HCT116 (cell line): Measurements from ENCODE around the gene GPR78. TPM values are rescaled to one million over a fixed set of nuclear protein-coding genes. Genes with fewer than 3 reads are reported as not detected.

Experiments
- ATAC-seq: fragments of 200-7000 bp; cut with Tn5 transposase; 2 replicates; pipeline ENCODE4 v1.9.1; 2020; ENCODE audit warnings: mild to moderate bottlenecking, moderate library complexity
- BruUV-seq: library from RNA; stranded (reverse); fragments of 400-500 nt; replicated peaks from 2 replicates; lab custom pipeline; 2021; lab: Mats Ljungman, UMichigan
- CTCF ChIA-PET: fragments of 300-600 bp; sonication (Branson Sonifier 250); formaldehyde crosslinking; loops from one replicate; lab custom pipeline; 2021; ENCODE audit warnings: antibody characterized with exemption; lab: Charles Lee
- POLR2A ChIA-PET: fragments of 300-600, 350-600 bp; sonication (Branson Sonifier 250); formaldehyde crosslinking; loops from one replicate; lab custom pipeline; 2021; ENCODE audit warnings: antibody characterized with exemption; lab: Charles Lee
- RAD21 ChIA-PET, 2 experiments: fragments of 300-600 bp; sonication (Branson Sonifier 250); formaldehyde crosslinking; loops; one replicate each; lab custom pipeline; 2023; ENCODE audit warnings: low total read pairs in 2 of 2; ENCODE audit not compliant: uncharacterized antibody in 2 of 2, unreplicated experiment in 2 of 2, low non-redundant PET in 1 of 2; lab: Charles Lee
- DNase-seq: peaks from one replicate; pipeline ENCODE4 v3.0.0-alpha.2; 2010; ENCODE audit warnings: low read depth, low spot score
- H2AFZ ChIP-seq: fragments of 200-600 bp; shearing (Covaris generic), sonication (generic); 2 replicates; pipeline ENCODE4 v1.6.1; 2017; ENCODE audit warnings: low read depth, mixed run types, mixed read lengths, antibody characterized with exemption, low read length; ENCODE audit not compliant: poor library complexity, severe bottlenecking
- H3K27ac ChIP-seq: 2 replicates; pipeline ENCODE4 v1.5.1; 2012; ENCODE audit warnings: low read depth, low read length
- H3K27me3 ChIP-seq: fragments of 200-600 bp; sonication (generic); 2 replicates; pipeline ENCODE4 v1.6.1; 2016; ENCODE audit warnings: mixed run types, low read length, mixed read lengths; ENCODE audit not compliant: insufficient read depth
- H3K36me3 ChIP-seq, 2 experiments: fragments of 200-500 bp in 1 of 2; fragments of 200-600 bp in 1 of 2; sonication (Bioruptor generic) in 1 of 2; sonication (generic) in 1 of 2; 2 replicates each; pipeline versions ENCODE4 v1.5.1 to v1.6.1; 2014 to 2016; ENCODE audit warnings: low read length in 2 of 2, inconsistent platforms in 1 of 2, mixed read lengths in 1 of 2, mixed run types in 1 of 2; ENCODE audit not compliant: insufficient read depth in 2 of 2, control insufficient read depth in 1 of 2
- H3K4me1 ChIP-seq, 2 experiments: fragments of 200-600 bp in 1 of 2; sonication (generic) in 1 of 2; 2 replicates each; pipeline versions ENCODE4 v1.5.1 to v1.6.1; 2012 to 2017; ENCODE audit warnings: low read length in 2 of 2, inconsistent platforms in 1 of 2, mild to moderate bottlenecking in 1 of 2, mixed read lengths in 1 of 2, mixed run types in 1 of 2, moderate library complexity in 1 of 2; ENCODE audit not compliant: insufficient read depth in 2 of 2, control insufficient read depth in 1 of 2
- H3K4me2 ChIP-seq: fragments of 200-600 bp; sonication (generic); 2 replicates; pipeline ENCODE4 v1.6.1; 2017; ENCODE audit warnings: mixed run types, low read length, mixed read lengths
- H3K4me3 ChIP-seq, 2 experiments: fragments of 200-600 bp in 1 of 2; sonication (generic) in 1 of 2; replicated peaks in 1 of 2; 2 replicates each; pipeline ENCODE4 v1.5.1; 2011 to 2016; ENCODE audit warnings: low read length in 2 of 2, control low read depth in 1 of 2, low read depth in 1 of 2, mild to moderate bottlenecking in 1 of 2, mixed read lengths in 1 of 2, mixed run types in 1 of 2
- H3K79me2 ChIP-seq: fragments of 200-600 bp; sonication (generic); 2 replicates; pipeline ENCODE4 v1.6.1; 2017; ENCODE audit warnings: mild to moderate bottlenecking, mixed run types, low read length, moderate library complexity, mixed read lengths; ENCODE audit not compliant: insufficient read depth
- H3K9ac ChIP-seq: fragments of 200-600 bp; sonication (generic); 2 replicates; pipeline ENCODE4 v1.6.1; 2016; ENCODE audit warnings: low read length, mixed read lengths
- H3K9me2 ChIP-seq: fragments of 200-600 bp; sonication (generic), shearing (Covaris generic); 2 replicates; pipeline ENCODE4 v1.6.1; 2017; ENCODE audit warnings: mixed run types, mild to moderate bottlenecking, moderate library complexity; ENCODE audit not compliant: insufficient read depth
- H3K9me3 ChIP-seq, 2 experiments: fragments of 200-500 bp in 1 of 2; fragments of 200-600 bp in 1 of 2; sonication (Bioruptor generic) in 1 of 2; sonication (generic) in 1 of 2; 2 replicates each; pipeline ENCODE4 v1.6.1; 2014 to 2017; ENCODE audit warnings: low read length in 2 of 2, mixed read lengths in 2 of 2, inconsistent platforms in 1 of 2, low read depth in 1 of 2, mild to moderate bottlenecking in 1 of 2, mixed run types in 1 of 2, moderate library complexity in 1 of 2; ENCODE audit not compliant: control insufficient read depth in 1 of 2, insufficient read depth in 1 of 2
- H4K20me1 ChIP-seq: fragments of 200-600 bp; sonication (generic), shearing (Covaris generic); 2 replicates; pipeline ENCODE4 v1.6.1; 2017; ENCODE audit warnings: mixed run types, mild to moderate bottlenecking, moderate library complexity; ENCODE audit not compliant: insufficient read depth
- CEBPB ChIP-seq: IDR thresholded peaks from 2 replicates; pipeline ENCODE4 v1.6.1; 2012; ENCODE audit warnings: low read depth
- EGR1 ChIP-seq: IDR thresholded peaks from 2 replicates; pipeline ENCODE4 v1.6.1; 2012; ENCODE audit warnings: low read depth
- EZH2 ChIP-seq: fragments of 200-600 bp; sonication (generic); IDR thresholded peaks from 2 replicates; pipeline ENCODE4 v1.6.1; 2017; ENCODE audit warnings: antibody characterized with exemption, mixed run types
- EZH2phosphoT487 ChIP-seq: fragments of 200-600 bp; IDR thresholded peaks from 2 replicates; pipeline ENCODE4 v1.6.1; 2018; ENCODE audit warnings: antibody characterized with exemption, borderline replicate concordance
- FOSL1 ChIP-seq: IDR thresholded peaks from 2 replicates; pipeline ENCODE4 v1.6.1; 2012; ENCODE audit warnings: low read depth
- POLR2A ChIP-seq: IDR thresholded peaks from 2 replicates; pipeline ENCODE4 v1.7.0; 2011; ENCODE audit warnings: borderline replicate concordance; ENCODE audit not compliant: insufficient read depth, insufficient read length; ENCODE audit errors: extremely low read depth
- POLR2AphosphoS5 ChIP-seq: IDR thresholded peaks from 2 replicates; pipeline ENCODE4 v1.6.1; 2011; ENCODE audit warnings: mild to moderate bottlenecking, low read depth, low read length, moderate library complexity
- RAD21 ChIP-seq: IDR thresholded peaks from 2 replicates; pipeline ENCODE4 v1.6.1; 2012; ENCODE audit warnings: low read depth, mild to moderate bottlenecking
- SIN3A ChIP-seq: IDR thresholded peaks from 2 replicates; pipeline ENCODE4 v1.6.1; 2012; ENCODE audit warnings: low read depth
- SP1 ChIP-seq: IDR thresholded peaks from 2 replicates; pipeline ENCODE4 v1.6.1; 2012; ENCODE audit warnings: low read depth
- SRF ChIP-seq: IDR thresholded peaks from 2 replicates; pipeline ENCODE4 v1.6.1; 2012; ENCODE audit warnings: low read depth
- TCF7L2 ChIP-seq: IDR thresholded peaks from 2 replicates; pipeline ENCODE4 v1.7.0; 2011; ENCODE audit warnings: borderline replicate concordance, inconsistent platforms; ENCODE audit not compliant: insufficient read depth, insufficient read length; ENCODE audit errors: extremely low read depth
- YY1 ChIP-seq: IDR thresholded peaks from 2 replicates; pipeline ENCODE4 v1.6.1; 2011; ENCODE audit warnings: low read length, low read depth, moderate library complexity, mild to moderate bottlenecking; ENCODE audit not compliant: insufficient replicate concordance; ENCODE audit errors: extremely low read depth
- ZFX ChIP-seq: fragments of 450-650 bp; IDR thresholded peaks from 2 replicates; pipeline ENCODE4 v1.6.1; 2017
- ZNF274 ChIP-seq: fragments of 200-500 bp; sonication (Bioruptor generic); IDR thresholded peaks from 2 replicates; pipeline ENCODE4 v1.6.1; 2014; ENCODE audit warnings: mild to moderate bottlenecking, low read depth, low read length, inconsistent platforms
- intact Hi-C: fragments of 100-400 bp; cut with micrococcal nuclease; formaldehyde crosslinking; loops from 2 replicates; pipeline ENCODE4 v1.10.0; 2022
- total RNA-seq: library from RNA; stranded (reverse); gene quantifications from one replicate; pipeline ENCODE4 v1.2.1, GENCODE V29; 2021; ENCODE audit not compliant: unreplicated experiment
- TF ChIP-seq, protein P1 (sequence below): IDR thresholded peaks from 2 replicates; pipeline ENCODE4 v1.6.1; 2012
- TF ChIP-seq, protein P2 (sequence below): IDR thresholded peaks from 2 replicates; pipeline ENCODE4 v1.6.1; 2011; ENCODE audit warnings: mild to moderate bottlenecking, low read length, moderate library complexity; ENCODE audit not compliant: insufficient replicate concordance; ENCODE audit errors: extremely low read depth
- TF ChIP-seq, protein P3 (sequence below), 3 experiments: fragments of 200-600 bp in 1 of 3; sonication (generic) in 1 of 3; IDR thresholded peaks in 2 of 3; conservative IDR thresholded peaks in 1 of 3; 2 replicates each; pipeline ENCODE4 v1.5.1; 2012 to 2017; ENCODE audit warnings: low read depth in 2 of 3, low read length in 2 of 3, antibody characterized with exemption in 1 of 3, borderline replicate concordance in 1 of 3, control low read depth in 1 of 3, mild to moderate bottlenecking in 1 of 3, mixed read lengths in 1 of 3, mixed run types in 1 of 3, moderate library complexity in 1 of 3; ENCODE audit not compliant: insufficient read depth in 1 of 3
- TF ChIP-seq, protein P4 (sequence below): IDR thresholded peaks from 2 replicates; pipeline ENCODE4 v1.6.1; 2012
- TF ChIP-seq, protein P5 (sequence below): IDR thresholded peaks from 2 replicates; pipeline ENCODE4 v1.6.1; 2012; ENCODE audit warnings: low read depth

GPR78 gene
- total RNA-seq, 1 experiment from 2014 or later = not detected

DNA sequence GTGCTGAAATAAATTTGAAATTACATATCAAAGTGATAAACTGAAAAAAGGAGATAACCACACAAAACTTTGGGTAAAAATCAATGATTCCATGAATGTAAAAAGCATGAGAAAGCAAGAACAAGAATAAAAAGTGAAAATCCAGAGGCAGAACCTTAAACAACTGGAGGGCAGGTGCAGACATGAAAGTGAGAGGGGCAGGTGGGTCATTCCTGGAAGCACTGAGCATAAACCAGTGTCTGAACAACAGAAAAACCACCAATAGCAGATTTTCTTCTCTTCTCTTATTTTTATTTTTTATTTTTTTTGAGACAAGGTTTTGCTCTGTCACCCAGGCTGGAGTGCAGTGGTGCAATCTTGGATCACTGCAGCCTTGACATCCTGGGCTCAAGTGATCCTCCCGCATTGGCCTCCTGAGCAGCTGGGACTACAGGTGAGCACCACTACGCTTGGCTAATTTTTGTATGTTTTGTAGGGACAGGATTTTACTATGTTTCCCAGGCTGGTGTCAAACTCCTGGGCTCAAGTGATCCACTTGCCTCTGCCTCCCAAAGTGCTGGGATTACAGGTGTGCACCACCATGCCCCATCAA is 46.8 kb upstream of the GPR78 start:
- ChIA-PET RAD21 (no interaction called here), CTCF (interaction anchor here (1.0 kb wide), 1 partner anchor 65 kb away, joined by 5 read pairs; no protein-coding TSS in a partner anchor), POLR2A (no interaction called here)
- Histone ChIP-seq H3K36me3 (no peaks in the 10 kb centered on the region), H3K4me3 (no peak overlapping the region), H3K27me3 (no peaks in the 10 kb centered on the region), H2AFZ (no peak overlapping the region), H3K4me2 (peak overlapping the region; percentile 65), H3K4me1 (peaks cover 33 to 55% of the 10 kb centered on the region in 2 experiments), H3K27ac (peak overlapping the region; percentile 42; the same call in 1 of the 2 replicates), H3K9me2 (no peaks in the 10 kb centered on the region), H3K79me2 (no peaks in the 10 kb centered on the region), H3K9me3 (no peaks in the 10 kb centered on the region), H3K9ac (no peak overlapping the region), H4K20me1 (no peaks in the 10 kb centered on the region)
- intact Hi-C loops = no loop called here
- BruUV-seq = no TSS peak
- no peak for ATAC-seq
- no peak for DNase-seq
- TF ChIP-seq ZFX (no peak), RAD21 (no peak), EZH2phosphoT487 (no peak), TCF7L2 (no peak), CEBPB (no peak), ZNF274 (no peak), SIN3A (no peak), EZH2 (no peak), SP1 (no peak), SRF (no peak), YY1 (no peak), POLR2AphosphoS5 (no peak), FOSL1 (no peak), POLR2A (no peak), EGR1 (no peak)
- TF ChIP-seq, protein P1, sequence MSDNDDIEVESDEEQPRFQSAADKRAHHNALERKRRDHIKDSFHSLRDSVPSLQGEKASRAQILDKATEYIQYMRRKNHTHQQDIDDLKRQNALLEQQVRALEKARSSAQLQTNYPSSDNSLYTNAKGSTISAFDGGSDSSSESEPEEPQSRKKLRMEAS = no peak
- TF ChIP-seq, protein P2, sequence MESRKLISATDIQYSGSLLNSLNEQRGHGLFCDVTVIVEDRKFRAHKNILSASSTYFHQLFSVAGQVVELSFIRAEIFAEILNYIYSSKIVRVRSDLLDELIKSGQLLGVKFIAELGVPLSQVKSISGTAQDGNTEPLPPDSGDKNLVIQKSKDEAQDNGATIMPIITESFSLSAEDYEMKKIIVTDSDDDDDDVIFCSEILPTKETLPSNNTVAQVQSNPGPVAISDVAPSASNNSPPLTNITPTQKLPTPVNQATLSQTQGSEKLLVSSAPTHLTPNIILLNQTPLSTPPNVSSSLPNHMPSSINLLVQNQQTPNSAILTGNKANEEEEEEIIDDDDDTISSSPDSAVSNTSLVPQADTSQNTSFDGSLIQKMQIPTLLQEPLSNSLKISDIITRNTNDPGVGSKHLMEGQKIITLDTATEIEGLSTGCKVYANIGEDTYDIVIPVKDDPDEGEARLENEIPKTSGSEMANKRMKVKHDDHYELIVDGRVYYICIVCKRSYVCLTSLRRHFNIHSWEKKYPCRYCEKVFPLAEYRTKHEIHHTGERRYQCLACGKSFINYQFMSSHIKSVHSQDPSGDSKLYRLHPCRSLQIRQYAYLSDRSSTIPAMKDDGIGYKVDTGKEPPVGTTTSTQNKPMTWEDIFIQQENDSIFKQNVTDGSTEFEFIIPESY = no peak
- TF ChIP-seq, protein P3, sequence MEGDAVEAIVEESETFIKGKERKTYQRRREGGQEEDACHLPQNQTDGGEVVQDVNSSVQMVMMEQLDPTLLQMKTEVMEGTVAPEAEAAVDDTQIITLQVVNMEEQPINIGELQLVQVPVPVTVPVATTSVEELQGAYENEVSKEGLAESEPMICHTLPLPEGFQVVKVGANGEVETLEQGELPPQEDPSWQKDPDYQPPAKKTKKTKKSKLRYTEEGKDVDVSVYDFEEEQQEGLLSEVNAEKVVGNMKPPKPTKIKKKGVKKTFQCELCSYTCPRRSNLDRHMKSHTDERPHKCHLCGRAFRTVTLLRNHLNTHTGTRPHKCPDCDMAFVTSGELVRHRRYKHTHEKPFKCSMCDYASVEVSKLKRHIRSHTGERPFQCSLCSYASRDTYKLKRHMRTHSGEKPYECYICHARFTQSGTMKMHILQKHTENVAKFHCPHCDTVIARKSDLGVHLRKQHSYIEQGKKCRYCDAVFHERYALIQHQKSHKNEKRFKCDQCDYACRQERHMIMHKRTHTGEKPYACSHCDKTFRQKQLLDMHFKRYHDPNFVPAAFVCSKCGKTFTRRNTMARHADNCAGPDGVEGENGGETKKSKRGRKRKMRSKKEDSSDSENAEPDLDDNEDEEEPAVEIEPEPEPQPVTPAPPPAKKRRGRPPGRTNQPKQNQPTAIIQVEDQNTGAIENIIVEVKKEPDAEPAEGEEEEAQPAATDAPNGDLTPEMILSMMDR (IDR thresholded peaks at IDR 0.05 in 2 of 3, conservative IDR thresholded peaks at IDR 0.05 in 1 of 3; ENCODE audit: borderline replicate concordance in 1 of 3, insufficient read depth in 1 of 3, low read depth in 2 of 3, low read length in 2 of 3) = no peak
- TF ChIP-seq, protein P4, sequence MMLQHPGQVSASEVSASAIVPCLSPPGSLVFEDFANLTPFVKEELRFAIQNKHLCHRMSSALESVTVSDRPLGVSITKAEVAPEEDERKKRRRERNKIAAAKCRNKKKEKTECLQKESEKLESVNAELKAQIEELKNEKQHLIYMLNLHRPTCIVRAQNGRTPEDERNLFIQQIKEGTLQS = no peak
- TF ChIP-seq, protein P5, sequence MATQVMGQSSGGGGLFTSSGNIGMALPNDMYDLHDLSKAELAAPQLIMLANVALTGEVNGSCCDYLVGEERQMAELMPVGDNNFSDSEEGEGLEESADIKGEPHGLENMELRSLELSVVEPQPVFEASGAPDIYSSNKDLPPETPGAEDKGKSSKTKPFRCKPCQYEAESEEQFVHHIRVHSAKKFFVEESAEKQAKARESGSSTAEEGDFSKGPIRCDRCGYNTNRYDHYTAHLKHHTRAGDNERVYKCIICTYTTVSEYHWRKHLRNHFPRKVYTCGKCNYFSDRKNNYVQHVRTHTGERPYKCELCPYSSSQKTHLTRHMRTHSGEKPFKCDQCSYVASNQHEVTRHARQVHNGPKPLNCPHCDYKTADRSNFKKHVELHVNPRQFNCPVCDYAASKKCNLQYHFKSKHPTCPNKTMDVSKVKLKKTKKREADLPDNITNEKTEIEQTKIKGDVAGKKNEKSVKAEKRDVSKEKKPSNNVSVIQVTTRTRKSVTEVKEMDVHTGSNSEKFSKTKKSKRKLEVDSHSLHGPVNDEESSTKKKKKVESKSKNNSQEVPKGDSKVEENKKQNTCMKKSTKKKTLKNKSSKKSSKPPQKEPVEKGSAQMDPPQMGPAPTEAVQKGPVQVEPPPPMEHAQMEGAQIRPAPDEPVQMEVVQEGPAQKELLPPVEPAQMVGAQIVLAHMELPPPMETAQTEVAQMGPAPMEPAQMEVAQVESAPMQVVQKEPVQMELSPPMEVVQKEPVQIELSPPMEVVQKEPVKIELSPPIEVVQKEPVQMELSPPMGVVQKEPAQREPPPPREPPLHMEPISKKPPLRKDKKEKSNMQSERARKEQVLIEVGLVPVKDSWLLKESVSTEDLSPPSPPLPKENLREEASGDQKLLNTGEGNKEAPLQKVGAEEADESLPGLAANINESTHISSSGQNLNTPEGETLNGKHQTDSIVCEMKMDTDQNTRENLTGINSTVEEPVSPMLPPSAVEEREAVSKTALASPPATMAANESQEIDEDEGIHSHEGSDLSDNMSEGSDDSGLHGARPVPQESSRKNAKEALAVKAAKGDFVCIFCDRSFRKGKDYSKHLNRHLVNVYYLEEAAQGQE = no peak
